CD4-positive, CD25-positive, alpha-beta regulatory T cell (primary cell): ENCODE data around the gene TMEM163. TPM values are rescaled to one million over a fixed set of nuclear protein-coding genes. Genes with fewer than 3 reads are reported as not detected.

Experiments used
- ATAC-seq, 2 donors: fragments of 150-1000 bp; cut with Tn5 transposase; one replicate each; pipeline ENCODE4 v1.10.0; 2021; ENCODE audit warnings: low read depth in 2 of 2, moderate number of reproducible peaks in 2 of 2, moderate library complexity in 1 of 2
- DNase-seq, 3 donors: peaks; one replicate each; pipeline versions ENCODE4 v3.0.0 to v3.0.0-alpha.2; 2012 to 2022; ENCODE audit warnings: mixed read lengths in 1 of 3
- H3K27ac ChIP-seq: one replicate; pipeline ENCODE4 v1.7.0; 2013; ENCODE audit warnings: mild to moderate bottlenecking, low read length; ENCODE audit not compliant: insufficient read depth, poor library complexity, severe bottlenecking
- H3K27me3 ChIP-seq: one replicate; pipeline ENCODE4 v1.7.0; 2013; ENCODE audit warnings: low read length; ENCODE audit not compliant: control insufficient read depth, insufficient read depth
- H3K36me3 ChIP-seq: one replicate; pipeline ENCODE4 v1.7.0; 2013; ENCODE audit warnings: mild to moderate bottlenecking, low read length, moderate library complexity; ENCODE audit not compliant: control insufficient read depth, insufficient read depth
- H3K4me1 ChIP-seq: 2 replicates; pipeline ENCODE4 v1.7.0; 2013; ENCODE audit warnings: mild to moderate bottlenecking, low read length; ENCODE audit not compliant: insufficient read depth, control insufficient read depth, poor library complexity, severe bottlenecking
- H3K4me3 ChIP-seq: one replicate; pipeline ENCODE4 v1.7.0; 2013; ENCODE audit warnings: low read depth, mild to moderate bottlenecking, low read length, moderate library complexity
- H3K9me3 ChIP-seq, 2 experiments: 1 replicate in 1 of 2; 2 replicates in 1 of 2; pipeline ENCODE4 v1.7.0; 2013; ENCODE audit warnings: low read length in 2 of 2, mild to moderate bottlenecking in 1 of 2, moderate library complexity in 1 of 2; ENCODE audit not compliant: control insufficient read depth in 2 of 2
- H3K27ac Mint-ChIP-seq, 3 donors: one replicate each; pipeline ENCODE4 v1.8.0; 2020 to 2022; ENCODE audit warnings: mild to moderate bottlenecking in 3 of 3, mixed read lengths in 3 of 3, moderate library complexity in 2 of 3
- H3K27me3 Mint-ChIP-seq: one replicate; pipeline ENCODE4 v1.8.0; 2022; ENCODE audit warnings: mild to moderate bottlenecking, mixed read lengths
- H3K36me3 Mint-ChIP-seq: one replicate; pipeline ENCODE4 v1.8.0; 2020; ENCODE audit warnings: mixed read lengths
- H3K4me1 Mint-ChIP-seq, 4 donors: one replicate each; pipeline ENCODE4 v1.8.0; 2020 to 2022; ENCODE audit warnings: mixed read lengths in 4 of 4, mild to moderate bottlenecking in 1 of 4
- H3K4me3 Mint-ChIP-seq, 4 donors: one replicate each; pipeline ENCODE4 v1.8.0; 2020 to 2022; ENCODE audit warnings: mild to moderate bottlenecking in 4 of 4, mixed read lengths in 4 of 4, moderate library complexity in 3 of 4
- H3K9me3 Mint-ChIP-seq, 7 donors: one replicate each; pipeline ENCODE4 v1.8.0; 2020 to 2022; ENCODE audit warnings: mixed read lengths in 7 of 7, mild to moderate bottlenecking in 3 of 7, moderate library complexity in 2 of 7
- polyA plus RNA-seq, 4 donors: library from polyadenylated mRNA; unstranded; fragments of 300-500 nt; fragmentation: Illumina TruSeq; gene quantifications; one replicate each; pipeline ENCODE4 v1.2.3, GENCODE V29; 2021
- total RNA-seq: library from RNA; stranded (reverse); gene quantifications from one replicate; pipeline ENCODE4 v1.2.3, GENCODE V29; 2022

Gene TMEM163
- total and polyA plus RNA-seq, 5 donors from 2014 or later, result 0.08 to 1.0 (median 0.33) TPM

GRCh38 chr2:134603966-134604365, 114.8 kb downstream of the TMEM163 start:
- Histone ChIP-seq H3K27ac (no peak overlapping the region), H3K4me3 (no peak overlapping the region), H3K36me3 (no peaks in the 10 kb centered on the region), H3K9me3 (peaks cover 0 to 2% of the 10 kb centered on the region in 2 experiments), H3K27me3 (peaks cover 4% of the 10 kb centered on the region), H3K4me1 (no peaks in the 10 kb centered on the region)
- no peak for ATAC-seq
- Mint-ChIP-seq H3K4me3 (no peak overlapping the region), H3K36me3 (no peaks in the 10 kb centered on the region), H3K27me3 (no peaks in the 10 kb centered on the region), H3K9me3 (peaks cover 0 to 5% (median 0%) of the 10 kb centered on the region in 7 donors), H3K4me1 (peaks cover 0 to 6% (median 0%) of the 10 kb centered on the region in 4 donors), H3K27ac (no peak overlapping the region)
- no peak for DNase-seq

- H3K36me3 ChIP-seq, result no peaks in the 10 kb centered on the region
- ATAC-seq (no peak), DNase-seq (no peak)
- H3K9me3 Mint-ChIP-seq, result peaks cover 0 to 12% (median 1%) of the 10 kb centered on the region in 7 donors
- H3K36me3 Mint-ChIP-seq, result no peaks in the 10 kb centered on the region
- H3K4me3 ChIP-seq, result no peak overlapping the region
- H3K4me3 Mint-ChIP-seq, result no peak overlapping the region
- peaks cover 8% of the 10 kb centered on the region for H3K27me3 Mint-ChIP-seq
- peaks cover 0 to 6% (median 0%) of the 10 kb centered on the region in 4 donors for H3K4me1 Mint-ChIP-seq
- H3K27me3 ChIP-seq, result peaks cover 4% of the 10 kb centered on the region
- no peak overlapping the region for H3K27ac Mint-ChIP-seq
- no peaks in the 10 kb centered on the region for H3K4me1 ChIP-seq
- peaks cover 0 to 2% of the 10 kb centered on the region in 2 experiments for H3K9me3 ChIP-seq
- no peak overlapping the region for H3K27ac ChIP-seq
Observed at GRCh38 chr2:134602666-134603065, 116.1 kb downstream of the TMEM163 start.

DNA sequence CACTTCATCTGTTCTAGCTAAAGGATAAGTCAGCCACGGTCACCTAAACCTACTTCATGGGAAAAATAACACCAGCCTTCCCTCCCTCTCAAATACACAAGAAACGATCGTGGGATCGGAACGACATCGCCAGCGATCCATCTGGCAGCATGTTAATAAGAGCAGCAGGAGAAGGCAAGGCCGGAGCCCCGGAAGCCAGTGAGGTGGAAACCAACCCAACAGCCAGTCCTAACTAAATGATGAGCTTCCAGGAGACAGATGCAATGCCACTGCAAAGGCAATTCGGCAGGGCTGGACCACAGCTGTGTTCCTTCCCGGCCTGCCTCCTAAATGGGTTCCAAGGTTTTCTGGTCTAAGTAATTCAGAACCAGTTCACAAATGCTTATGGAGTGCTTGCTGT, 117.5 kb downstream of the TMEM163 start:
- Histone ChIP-seq H3K27me3 (peaks cover 4% of the 10 kb centered on the region), H3K4me3 (no peak overlapping the region), H3K36me3 (no peaks in the 10 kb centered on the region), H3K9me3 (peaks cover 0 to 2% of the 10 kb centered on the region in 2 experiments), H3K27ac (no peak overlapping the region), H3K4me1 (no peaks in the 10 kb centered on the region)
- H3K27me3 Mint-ChIP-seq, result peaks cover 10% of the 10 kb centered on the region
- ATAC-seq, result no peak
- peaks cover 0 to 12% (median 1%) of the 10 kb centered on the region in 7 donors for H3K9me3 Mint-ChIP-seq
- peaks cover 0 to 3% (median 0%) of the 10 kb centered on the region in 4 donors for H3K4me1 Mint-ChIP-seq
- peak overlapping the region in 1 of 3 donors; percentile 39 for H3K27ac Mint-ChIP-seq
- no peak for DNase-seq
- H3K4me3 Mint-ChIP-seq, result no peak overlapping the region
- H3K36me3 Mint-ChIP-seq, result no peaks in the 10 kb centered on the region

GRCh38 chr2:134600208-134600607, 118.6 kb downstream of the TMEM163 start:
- no peak overlapping the region for H3K27ac ChIP-seq
- DNase-seq (no peak), ATAC-seq (no peak)
- peaks cover 4% of the 10 kb centered on the region for H3K27me3 ChIP-seq
- no peaks in the 10 kb centered on the region for H3K4me1 ChIP-seq
- H3K36me3 ChIP-seq, result no peaks in the 10 kb centered on the region
- H3K9me3 ChIP-seq, result peaks cover 0 to 2% of the 10 kb centered on the region in 2 experiments
- no peaks in the 10 kb centered on the region for H3K36me3 Mint-ChIP-seq
- peaks cover 14% of the 10 kb centered on the region for H3K27me3 Mint-ChIP-seq
- no peak overlapping the region for H3K4me3 Mint-ChIP-seq
- no peak overlapping the region for H3K27ac Mint-ChIP-seq
- H3K4me3 ChIP-seq, result no peak overlapping the region
- no peaks in the 10 kb centered on the region for H3K4me1 Mint-ChIP-seq
- peaks cover 0 to 12% (median 1%) of the 10 kb centered on the region in 7 donors for H3K9me3 Mint-ChIP-seq

- Mint-ChIP-seq H3K27me3 (peaks cover 19% of the 10 kb centered on the region), H3K4me3 (no peak overlapping the region), H3K9me3 (peaks cover 0 to 12% (median 1%) of the 10 kb centered on the region in 7 donors), H3K4me1 (no peaks in the 10 kb centered on the region), H3K27ac (no peak overlapping the region), H3K36me3 (no peaks in the 10 kb centered on the region)
- DNase-seq, result no peak
- H3K27ac ChIP-seq, result no peak overlapping the region
- H3K4me3 ChIP-seq, result no peak overlapping the region
- H3K36me3 ChIP-seq, result no peaks in the 10 kb centered on the region
- H3K9me3 ChIP-seq, result peaks cover 0 to 2% of the 10 kb centered on the region in 2 experiments
- ATAC-seq, result no peak
- H3K27me3 ChIP-seq, result peaks cover 4% of the 10 kb centered on the region
- no peaks in the 10 kb centered on the region for H3K4me1 ChIP-seq
Observed at GRCh38 chr2:134599236-134599635, 119.6 kb downstream of the TMEM163 start.

DNA sequence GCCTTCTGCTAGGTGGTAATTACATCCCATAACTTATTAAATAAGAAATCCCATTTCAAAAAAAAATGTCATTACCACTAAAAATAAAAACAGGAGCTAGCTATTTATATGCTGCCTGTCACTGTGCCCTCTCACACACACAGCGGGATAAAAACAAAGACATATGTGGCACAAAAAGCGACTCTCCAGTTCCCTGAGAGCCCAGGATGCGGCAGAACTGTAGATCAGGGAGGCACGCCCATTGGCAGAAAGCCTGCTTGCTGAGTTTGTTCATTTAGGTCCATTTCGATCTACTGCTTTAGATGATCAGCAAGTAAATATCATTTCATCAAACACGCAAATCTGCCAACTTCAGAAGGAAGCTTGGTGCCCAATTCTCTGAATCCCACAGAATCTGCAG, 124.4 kb downstream of the TMEM163 start:
- H3K9me3 Mint-ChIP-seq, result peaks cover 3 to 29% (median 8%) of the 10 kb centered on the region in 7 donors
- no peaks in the 10 kb centered on the region for H3K4me1 ChIP-seq

GRCh38 chr2:134593519-134593918, 125.3 kb downstream of the TMEM163 start:
- peaks cover 30% of the 10 kb centered on the region for H3K27me3 Mint-ChIP-seq
- Histone ChIP-seq H3K4me3 (no peak overlapping the region), H3K27ac (no peak overlapping the region), H3K36me3 (no peaks in the 10 kb centered on the region), H3K4me1 (no peaks in the 10 kb centered on the region), H3K9me3 (peaks cover 14 to 22% of the 10 kb centered on the region in 2 experiments), H3K27me3 (no peaks in the 10 kb centered on the region)
- DNase-seq, result no peak
- H3K4me1 Mint-ChIP-seq, result no peaks in the 10 kb centered on the region
- H3K36me3 Mint-ChIP-seq, result no peaks in the 10 kb centered on the region
- no peak overlapping the region for H3K27ac Mint-ChIP-seq
- H3K9me3 Mint-ChIP-seq, result peaks cover 3 to 35% (median 8%) of the 10 kb centered on the region in 7 donors
- no peak overlapping the region for H3K4me3 Mint-ChIP-seq
- no peak for ATAC-seq

More for the DNA sequence above, 124.4 kb downstream of the TMEM163 start:
- Mint-ChIP-seq H3K36me3 (no peaks in the 10 kb centered on the region), H3K27me3 (peaks cover 25% of the 10 kb centered on the region), H3K4me3 (no peak overlapping the region), H3K27ac (no peak overlapping the region), H3K4me1 (no peaks in the 10 kb centered on the region)
- peaks cover 15 to 22% of the 10 kb centered on the region in 2 experiments for H3K9me3 ChIP-seq
- DNase-seq (no peak), ATAC-seq (no peak)
- H3K27ac ChIP-seq, result no peak overlapping the region
- H3K36me3 ChIP-seq, result no peaks in the 10 kb centered on the region
- H3K27me3 ChIP-seq, result no peaks in the 10 kb centered on the region
- no peak overlapping the region for H3K4me3 ChIP-seq

DNA sequence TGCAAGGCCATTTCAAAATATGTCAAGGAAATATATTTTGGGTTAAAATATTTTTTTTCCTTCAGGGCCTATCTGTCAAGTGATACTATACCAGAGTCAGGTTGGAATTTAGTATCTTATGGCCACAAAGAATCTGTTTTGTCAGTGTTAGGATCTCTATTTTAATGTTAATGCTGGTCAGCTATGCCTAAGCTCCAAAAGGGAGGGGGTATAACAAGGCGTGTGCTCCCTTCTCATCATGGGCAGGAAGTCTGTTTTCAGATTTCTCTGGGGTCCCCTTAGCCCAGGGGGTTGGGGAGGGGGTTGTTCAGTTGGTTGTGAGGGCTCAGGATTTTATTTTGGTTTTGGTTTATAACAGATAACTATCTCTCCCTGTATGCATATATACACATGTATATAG, 126.4 kb downstream of the TMEM163 start:
- Mint-ChIP-seq H3K4me3 (no peak overlapping the region), H3K36me3 (no peaks in the 10 kb centered on the region), H3K9me3 (peaks cover 3 to 32% (median 10%) of the 10 kb centered on the region in 7 donors), H3K27ac (no peak overlapping the region), H3K4me1 (no peaks in the 10 kb centered on the region), H3K27me3 (peaks cover 20% of the 10 kb centered on the region)
- Histone ChIP-seq H3K4me3 (no peak overlapping the region), H3K27ac (no peak overlapping the region), H3K36me3 (no peaks in the 10 kb centered on the region), H3K27me3 (no peaks in the 10 kb centered on the region), H3K4me1 (no peaks in the 10 kb centered on the region), H3K9me3 (peaks cover 14 to 22% of the 10 kb centered on the region in 2 experiments)
- ATAC-seq (no peak), DNase-seq (no peak)
